Keratinocyte (primary cell): ENCODE measurements around the gene SCAPER.

Experiments used
- EZH2 ChIP-seq: IDR thresholded peaks from one replicate; pipeline ENCODE4 v1.6.1; 2012; ENCODE audit warnings: inconsistent platforms, mild to moderate bottlenecking, low read length, moderate library complexity
- TF ChIP-seq, protein P1 (sequence below), 3 experiments: IDR thresholded peaks in 1 of 3; conservative IDR thresholded peaks in 1 of 3; optimal IDR thresholded peaks in 1 of 3; 2 replicates in 2 of 3; 3 replicates in 1 of 3; pipeline versions ENCODE3 to v1.5.1; 2011; ENCODE audit warnings: low read length in 3 of 3, mild to moderate bottlenecking in 3 of 3, moderate library complexity in 2 of 3, control low read depth in 1 of 3, inconsistent platforms in 1 of 3; ENCODE audit not compliant: insufficient read depth in 2 of 3; ENCODE audit errors: extremely low read depth in 1 of 3

DNA sequence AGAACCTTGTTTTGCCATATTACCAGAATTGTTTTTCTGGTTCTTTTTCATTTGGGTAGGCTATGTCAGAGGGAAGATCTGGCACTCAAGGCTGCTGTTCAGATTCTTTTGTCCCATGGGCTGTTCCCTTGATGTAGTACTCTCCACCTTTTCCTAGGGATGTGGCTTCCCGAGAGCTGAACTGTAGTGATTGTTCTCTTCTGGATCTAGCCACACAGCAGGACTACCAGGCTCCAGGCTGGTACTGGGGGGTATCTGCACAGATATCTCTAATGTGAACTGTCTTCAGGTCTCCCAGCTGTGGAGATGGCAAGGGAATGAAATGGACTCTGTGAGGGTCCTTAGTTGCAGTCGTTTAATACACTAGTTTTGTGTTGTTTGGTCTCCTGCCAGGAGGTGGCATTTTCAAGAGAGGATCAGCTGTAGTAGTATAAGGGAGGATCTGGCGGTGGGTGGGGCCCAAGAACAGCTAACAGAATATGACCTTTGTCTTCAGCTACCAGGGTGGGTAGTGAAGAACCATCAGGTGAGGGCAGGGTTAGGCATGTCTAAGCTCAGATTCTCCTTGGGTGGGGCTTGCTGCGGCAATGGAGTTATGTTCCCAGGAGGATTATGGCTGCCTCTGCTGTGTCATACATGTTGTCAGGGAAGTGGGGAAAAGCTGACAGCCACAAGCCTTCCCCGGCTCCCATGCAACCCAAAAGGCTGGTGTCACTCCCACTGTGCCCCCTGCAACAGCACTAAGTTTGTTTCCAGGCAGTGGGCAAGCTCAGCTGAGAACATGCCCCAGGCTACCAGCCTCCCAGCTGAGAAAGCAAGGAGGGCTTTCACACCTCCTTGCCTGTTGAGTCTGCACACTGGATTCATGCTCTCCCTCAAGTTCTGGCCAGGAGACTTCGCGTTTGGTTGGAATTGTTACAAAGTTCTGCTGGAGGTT, 316.1 kb downstream of the SCAPER start:
- TF ChIP-seq, protein P1, sequence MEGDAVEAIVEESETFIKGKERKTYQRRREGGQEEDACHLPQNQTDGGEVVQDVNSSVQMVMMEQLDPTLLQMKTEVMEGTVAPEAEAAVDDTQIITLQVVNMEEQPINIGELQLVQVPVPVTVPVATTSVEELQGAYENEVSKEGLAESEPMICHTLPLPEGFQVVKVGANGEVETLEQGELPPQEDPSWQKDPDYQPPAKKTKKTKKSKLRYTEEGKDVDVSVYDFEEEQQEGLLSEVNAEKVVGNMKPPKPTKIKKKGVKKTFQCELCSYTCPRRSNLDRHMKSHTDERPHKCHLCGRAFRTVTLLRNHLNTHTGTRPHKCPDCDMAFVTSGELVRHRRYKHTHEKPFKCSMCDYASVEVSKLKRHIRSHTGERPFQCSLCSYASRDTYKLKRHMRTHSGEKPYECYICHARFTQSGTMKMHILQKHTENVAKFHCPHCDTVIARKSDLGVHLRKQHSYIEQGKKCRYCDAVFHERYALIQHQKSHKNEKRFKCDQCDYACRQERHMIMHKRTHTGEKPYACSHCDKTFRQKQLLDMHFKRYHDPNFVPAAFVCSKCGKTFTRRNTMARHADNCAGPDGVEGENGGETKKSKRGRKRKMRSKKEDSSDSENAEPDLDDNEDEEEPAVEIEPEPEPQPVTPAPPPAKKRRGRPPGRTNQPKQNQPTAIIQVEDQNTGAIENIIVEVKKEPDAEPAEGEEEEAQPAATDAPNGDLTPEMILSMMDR (optimal IDR thresholded peaks at IDR 0.05 in 1 of 3, IDR thresholded peaks at IDR 0.05 in 1 of 3, conservative IDR thresholded peaks at IDR 0.05 in 1 of 3; ENCODE audit: extremely low read depth in 1 of 3, insufficient read depth in 2 of 3, low read length in 3 of 3), result no peak
- TF ChIP-seq EZH2, result no peak
